Fibroblast of villous mesenchyme (primary cell): ENCODE data around the gene INVS. TPM values are rescaled to one million over a fixed set of nuclear protein-coding genes. Genes with fewer than 3 reads are reported as not detected.

ENCODE experiments used
- DNase-seq: peaks from one replicate; pipeline ENCODE4 v3.0.0-alpha.2; 2010; ENCODE audit warnings: low read depth
- H3K4me3 ChIP-seq: 2 replicates; pipeline ENCODE4 v1.5.1; 2011; ENCODE audit warnings: low read depth, mild to moderate bottlenecking, low read length
- CTCF ChIP-seq: IDR thresholded peaks from 2 replicates; pipeline ENCODE4 v1.5.1; 2012; ENCODE audit warnings: low read depth, mild to moderate bottlenecking, low read length; ENCODE audit not compliant: insufficient read depth
- total RNA-seq: library from RNA; depleted of rRNA; stranded (reverse); fragments of >200 nt; gene quantifications from 2 replicates; pipeline ENCODE4 v1.2.3, GENCODE V29; 2012

Gene INVS
- total RNA-seq, 1 donor = 37.1 TPM

DNA sequence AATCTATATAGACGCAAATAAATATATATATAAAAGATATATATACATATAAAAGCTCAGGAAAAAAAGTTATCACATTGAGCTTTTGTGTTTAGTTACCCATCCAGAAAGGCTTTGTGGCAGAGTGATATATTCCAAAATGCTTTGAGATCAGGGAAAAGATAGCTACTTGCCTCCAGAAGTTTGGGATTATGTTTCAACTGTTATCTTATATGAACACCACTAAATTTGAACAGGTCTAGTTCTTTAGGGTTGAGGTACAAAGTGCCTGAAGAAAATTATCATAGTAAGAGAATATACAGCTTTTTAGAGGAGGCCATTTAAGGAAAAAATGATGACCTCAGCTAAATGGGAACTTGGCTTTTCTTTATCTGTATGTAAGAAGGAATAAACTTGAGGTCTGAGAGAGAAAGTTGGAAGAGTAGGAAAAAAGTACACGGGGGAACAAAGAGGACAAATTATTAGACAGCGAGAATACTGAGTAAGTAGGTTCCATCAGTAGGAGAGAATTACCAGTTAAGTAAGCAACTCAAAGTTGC is 2.6 kb upstream of the INVS start:
- no peak overlapping the region for H3K4me3 ChIP-seq
- DNase-seq = no peak
- no peak for TF ChIP-seq CTCF

- TF ChIP-seq CTCF = no peak
- H3K4me3 ChIP-seq = peak overlapping the region; percentile 90
- DNase-seq = peak; percentile 64
Observed at GRCh38 chr9:100098046-100098886, 777 bp upstream of the INVS start.

DNA sequence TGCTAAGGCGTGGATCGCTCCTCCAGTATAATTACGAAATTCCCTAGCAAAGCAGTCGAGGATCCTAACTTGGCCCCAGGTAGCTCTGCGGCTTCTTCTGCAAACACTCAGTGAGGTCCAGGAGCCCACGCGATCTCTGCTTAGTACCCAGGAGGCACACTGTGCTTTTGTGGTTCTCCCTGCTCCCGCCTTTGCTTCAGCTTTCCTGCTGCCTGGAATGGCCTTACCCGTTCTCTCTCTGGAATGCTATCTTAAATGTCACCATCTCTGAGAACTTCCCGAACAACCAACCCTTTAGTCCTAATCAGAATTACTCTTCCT is 639 bp downstream of the INVS start:
- TF ChIP-seq CTCF = no peak
- H3K4me3 ChIP-seq = peak overlapping the region; percentile 90
- DNase-seq = no peak

GRCh38 chr9:100100146-100100667 is 1.2 kb downstream of the INVS start:
- H3K4me3 ChIP-seq = peak overlapping the region; percentile 90
- TF ChIP-seq CTCF = no peak
- no peak for DNase-seq

- no peak overlapping the region for H3K4me3 ChIP-seq
- no peak for TF ChIP-seq CTCF
- DNase-seq = no peak
Observed at GRCh38 chr9:100101608-100102007, 2.6 kb downstream of the INVS start.

DNA sequence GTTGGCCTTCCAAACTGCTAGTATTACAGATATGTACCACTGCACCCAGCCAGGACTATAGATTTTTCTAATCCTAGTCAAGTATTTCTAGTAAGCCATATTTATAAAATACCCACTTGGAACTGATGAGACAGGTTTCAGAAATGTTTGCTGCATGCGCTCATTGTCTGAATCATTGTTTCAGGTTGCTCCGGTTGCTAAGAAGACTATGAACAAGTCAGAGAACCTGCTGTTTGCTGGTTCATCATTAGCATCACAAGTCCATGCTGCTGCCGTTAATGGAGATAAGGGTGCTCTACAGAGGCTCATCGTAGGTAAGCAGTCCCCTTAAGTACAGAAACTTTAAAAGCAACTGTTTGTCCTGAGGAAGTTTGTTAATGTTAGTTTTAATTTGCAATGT is 5.3 kb downstream of the INVS start:
- no peak for TF ChIP-seq CTCF
- H3K4me3 ChIP-seq = no peak overlapping the region
- DNase-seq = no peak
